ENCODE results near the gene GRIP2. TPM values are rescaled to one million over a fixed set of nuclear protein-coding genes. Genes with fewer than 3 reads are reported as not detected.

Gene GRIP2
- total RNA-seq, 1 experiment from 2014 or later = 0.43 TPM

DNA sequence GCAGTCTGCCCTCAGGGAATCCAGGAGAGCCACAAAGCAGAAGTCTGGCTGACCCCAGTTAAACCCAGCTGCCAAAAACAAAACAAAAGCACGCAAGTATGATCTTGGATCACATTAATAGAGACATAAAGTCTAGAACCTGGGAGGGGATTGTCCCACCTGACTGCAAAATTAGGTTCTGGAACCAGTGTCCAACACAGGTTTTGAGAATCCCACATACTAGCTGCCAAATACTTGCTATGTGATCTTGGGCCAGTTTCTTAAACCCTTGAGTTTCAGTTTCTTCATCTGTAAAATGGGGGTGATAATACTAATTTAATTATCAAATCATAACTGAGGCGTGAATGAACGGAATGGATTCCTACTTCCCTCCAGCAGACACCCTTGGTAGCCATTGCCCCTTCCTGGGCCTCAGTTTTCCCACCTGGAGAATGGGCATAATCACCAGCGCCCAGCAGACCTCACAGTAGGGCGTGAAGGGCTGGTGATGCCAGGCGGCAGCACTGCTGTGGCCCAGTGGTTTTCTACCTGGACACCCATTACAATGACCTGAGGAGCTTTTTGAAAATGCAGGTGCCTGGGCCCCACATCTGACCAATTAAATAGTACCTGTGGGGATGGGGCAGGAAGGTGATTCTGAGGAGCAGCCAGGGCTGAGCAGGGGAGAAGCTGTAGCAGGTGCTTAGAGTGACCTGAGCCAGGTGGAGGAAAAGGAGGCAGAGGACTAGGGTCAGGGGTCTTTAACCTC lies 32.2 kb downstream of the GRIP2 start:
- no peak for TF ChIP-seq EZH2 (IDR thresholded peaks at IDR 0.05; ENCODE audit: borderline replicate concordance, low read depth, low read length, poor library complexity, severe bottlenecking)
- TF ChIP-seq, protein P1, sequence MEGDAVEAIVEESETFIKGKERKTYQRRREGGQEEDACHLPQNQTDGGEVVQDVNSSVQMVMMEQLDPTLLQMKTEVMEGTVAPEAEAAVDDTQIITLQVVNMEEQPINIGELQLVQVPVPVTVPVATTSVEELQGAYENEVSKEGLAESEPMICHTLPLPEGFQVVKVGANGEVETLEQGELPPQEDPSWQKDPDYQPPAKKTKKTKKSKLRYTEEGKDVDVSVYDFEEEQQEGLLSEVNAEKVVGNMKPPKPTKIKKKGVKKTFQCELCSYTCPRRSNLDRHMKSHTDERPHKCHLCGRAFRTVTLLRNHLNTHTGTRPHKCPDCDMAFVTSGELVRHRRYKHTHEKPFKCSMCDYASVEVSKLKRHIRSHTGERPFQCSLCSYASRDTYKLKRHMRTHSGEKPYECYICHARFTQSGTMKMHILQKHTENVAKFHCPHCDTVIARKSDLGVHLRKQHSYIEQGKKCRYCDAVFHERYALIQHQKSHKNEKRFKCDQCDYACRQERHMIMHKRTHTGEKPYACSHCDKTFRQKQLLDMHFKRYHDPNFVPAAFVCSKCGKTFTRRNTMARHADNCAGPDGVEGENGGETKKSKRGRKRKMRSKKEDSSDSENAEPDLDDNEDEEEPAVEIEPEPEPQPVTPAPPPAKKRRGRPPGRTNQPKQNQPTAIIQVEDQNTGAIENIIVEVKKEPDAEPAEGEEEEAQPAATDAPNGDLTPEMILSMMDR (conservative IDR thresholded peaks at IDR 0.05; ENCODE audit: low read depth, low read length) = no peak
- no peaks in the 10 kb centered on the region for H3K36me3 ChIP-seq (ENCODE audit: insufficient read depth, low read length, poor library complexity, severe bottlenecking)
- no TSS peak for BruUV-seq (replicated peaks)
- H3K9me3 ChIP-seq (ENCODE audit: low read depth, low read length, poor library complexity, severe bottlenecking) = no peaks in the 10 kb centered on the region
- DNase-seq (ENCODE audit: low spot score) = no peak
- intact Hi-C loops (cut with micrococcal nuclease; ENCODE audit: unreplicated experiment) = loop anchor here (5.0 kb wide), 1 partner anchor 414 kb away; no protein-coding TSS in a partner anchor
- CTCF ChIA-PET = no interaction called here
- H3K27me3 ChIP-seq (replicated peaks; ENCODE audit: insufficient read depth, low read depth, low read length, poor library complexity) = no peaks in the 10 kb centered on the region
- no peak overlapping the region for H3K27ac ChIP-seq (ENCODE audit: low read depth, low read length, poor library complexity, severe bottlenecking)
- no peak overlapping the region for H3K4me3 ChIP-seq (ENCODE audit: low read depth, low read length, poor library complexity, severe bottlenecking)
- no peaks in the 10 kb centered on the region for H3K4me1 ChIP-seq (ENCODE audit: insufficient read depth, low read length, poor library complexity, severe bottlenecking)
- POLR2A ChIA-PET (ENCODE audit: low non-redundant PET) = no interaction called here

DNA sequence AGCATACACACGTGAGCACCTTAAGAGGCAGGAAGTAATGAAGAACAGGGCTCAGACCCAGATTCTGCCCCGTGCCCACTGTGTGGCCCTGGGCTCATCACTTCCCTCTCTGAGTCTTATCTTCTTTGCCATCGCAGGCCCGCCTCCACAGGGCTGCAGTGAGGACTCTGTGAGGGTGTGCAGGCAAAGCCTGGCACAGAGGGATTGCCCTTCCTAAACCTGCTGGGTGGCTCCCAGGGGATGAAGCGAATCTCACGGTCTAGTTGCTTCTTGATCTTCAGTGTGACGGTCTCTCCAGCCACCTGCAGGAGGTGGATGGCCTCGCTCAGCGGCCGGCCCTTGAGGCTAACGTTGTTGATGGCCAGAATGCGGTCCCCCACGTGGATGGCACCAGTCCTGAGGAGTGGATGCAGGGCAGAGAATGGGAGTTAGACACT lies 32.8 kb downstream of the GRIP2 start:
- POLR2A ChIA-PET (ENCODE audit: low non-redundant PET) = no interaction called here
- no peaks in the 10 kb centered on the region for H3K36me3 ChIP-seq (ENCODE audit: insufficient read depth, low read length, poor library complexity, severe bottlenecking)
- H3K27ac ChIP-seq (ENCODE audit: low read depth, low read length, poor library complexity, severe bottlenecking) = no peak overlapping the region
- peaks cover 5% of the 10 kb centered on the region for H3K9me3 ChIP-seq (ENCODE audit: low read depth, low read length, poor library complexity, severe bottlenecking)
- intact Hi-C loops (cut with micrococcal nuclease; ENCODE audit: unreplicated experiment) = loop anchor here (5.0 kb wide), 1 partner anchor 415 kb away; no protein-coding TSS in a partner anchor
- H3K4me3 ChIP-seq (ENCODE audit: low read depth, low read length, poor library complexity, severe bottlenecking) = no peak overlapping the region
- no peak for TF ChIP-seq EZH2 (IDR thresholded peaks at IDR 0.05; ENCODE audit: borderline replicate concordance, low read depth, low read length, poor library complexity, severe bottlenecking)
- TF ChIP-seq, protein P1 (conservative IDR thresholded peaks at IDR 0.05; ENCODE audit: low read depth, low read length) = no peak
- CTCF ChIA-PET = no interaction called here
- no peaks in the 10 kb centered on the region for H3K4me1 ChIP-seq (ENCODE audit: insufficient read depth, low read length, poor library complexity, severe bottlenecking)
- no peaks in the 10 kb centered on the region for H3K27me3 ChIP-seq (replicated peaks; ENCODE audit: insufficient read depth, low read depth, low read length, poor library complexity)
- no TSS peak for BruUV-seq (replicated peaks)
- peak; percentile 18 for DNase-seq (ENCODE audit: low spot score)

DNA sequence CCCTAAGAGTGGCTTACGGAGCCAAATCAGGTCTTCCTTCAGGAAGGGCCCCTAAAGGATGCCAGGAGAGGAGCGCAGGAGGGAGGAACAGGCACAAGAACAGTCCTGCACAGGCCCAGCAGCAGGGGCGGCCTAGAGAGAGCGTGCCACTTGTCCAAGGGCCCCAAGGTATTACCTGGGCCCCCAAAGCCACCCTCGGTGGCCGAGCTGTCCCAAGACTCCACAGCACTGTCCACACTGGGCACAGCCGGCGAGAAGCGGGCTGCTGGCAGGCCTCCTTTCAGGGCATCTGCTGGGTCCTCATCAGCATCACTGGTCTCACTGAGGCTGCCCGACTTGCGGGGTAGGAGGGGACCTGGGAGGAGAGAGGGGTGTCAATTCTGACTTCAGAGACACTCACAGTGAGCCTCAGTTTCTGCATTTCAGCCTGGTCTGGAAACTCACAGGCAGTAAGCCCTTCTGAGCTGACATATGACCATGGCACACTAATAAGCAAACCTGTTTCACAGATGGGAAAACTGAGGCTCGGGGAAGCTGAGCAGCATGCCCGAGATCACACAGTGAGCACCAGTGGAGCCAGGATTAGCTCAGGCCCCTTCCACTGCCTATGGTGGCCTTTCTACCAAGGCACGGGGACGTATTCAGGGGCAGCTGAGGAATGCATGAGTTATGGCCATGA lies 33.4 kb downstream of the GRIP2 start:
- H3K9me3 ChIP-seq (ENCODE audit: low read depth, low read length, poor library complexity, severe bottlenecking) = peaks cover 9% of the 10 kb centered on the region
- intact Hi-C loops (cut with micrococcal nuclease; ENCODE audit: unreplicated experiment) = loop anchor here (5.0 kb wide), 1 partner anchor 416 kb away; no protein-coding TSS in a partner anchor
- no peaks in the 10 kb centered on the region for H3K27me3 ChIP-seq (replicated peaks; ENCODE audit: insufficient read depth, low read depth, low read length, poor library complexity)
- ChIA-PET CTCF (no interaction called here), POLR2A (ENCODE audit: low non-redundant PET) (no interaction called here)
- BruUV-seq (replicated peaks) = no TSS peak
- TF ChIP-seq EZH2 (IDR thresholded peaks at IDR 0.05; ENCODE audit: borderline replicate concordance, low read depth, low read length, poor library complexity, severe bottlenecking) = no peak
- TF ChIP-seq, protein P1 (conservative IDR thresholded peaks at IDR 0.05; ENCODE audit: low read depth, low read length) = no peak
- no peak overlapping the region for H3K4me3 ChIP-seq (ENCODE audit: low read depth, low read length, poor library complexity, severe bottlenecking)
- H3K27ac ChIP-seq (ENCODE audit: low read depth, low read length, poor library complexity, severe bottlenecking) = no peak overlapping the region
- no peak for DNase-seq (ENCODE audit: low spot score)
- H3K36me3 ChIP-seq (ENCODE audit: insufficient read depth, low read length, poor library complexity, severe bottlenecking) = no peaks in the 10 kb centered on the region
- H3K4me1 ChIP-seq (ENCODE audit: insufficient read depth, low read length, poor library complexity, severe bottlenecking) = no peaks in the 10 kb centered on the region
